GM06990 (cell line): ENCODE results near the gene DOCK2.

Experiments used
- DNase-seq: peaks from one replicate; pipeline ENCODE4 v3.0.0-alpha.2; 2011; ENCODE audit not compliant: insufficient read length; ENCODE audit errors: extremely low read depth
- H3K27me3 ChIP-seq: replicated peaks from 2 replicates; pipeline ENCODE4 v1.6.0; 2011; ENCODE audit warnings: low read length; ENCODE audit not compliant: control insufficient read depth, insufficient read depth
- H3K36me3 ChIP-seq: 2 replicates; pipeline ENCODE4 v1.5.1; 2011; ENCODE audit warnings: low read length; ENCODE audit not compliant: control insufficient read depth, insufficient read depth
- H3K4me3 ChIP-seq: replicated peaks from 2 replicates; pipeline ENCODE4 v1.5.1; 2011; ENCODE audit warnings: low read depth, mild to moderate bottlenecking, control low read depth, low read length
- CTCF ChIP-seq: IDR thresholded peaks from 2 replicates; pipeline ENCODE4 v1.5.1; 2011; ENCODE audit warnings: low read length, control low read depth, mild to moderate bottlenecking, inconsistent platforms; ENCODE audit not compliant: insufficient read depth, poor library complexity, severe bottlenecking

DOCK2 gene

GRCh38 chr5:169798906-169799660 is 162.0 kb downstream of the DOCK2 start:
- no peak for TF ChIP-seq CTCF
- H3K36me3 ChIP-seq = peaks cover 5% of the 10 kb centered on the region
- DNase-seq = no peak
- H3K4me3 ChIP-seq = no peak overlapping the region
- H3K27me3 ChIP-seq = no peaks in the 10 kb centered on the region

GRCh38 chr5:169801324-169801777 is 164.3 kb downstream of the DOCK2 start:
- no peak for TF ChIP-seq CTCF
- H3K4me3 ChIP-seq = no peak overlapping the region
- no peak for DNase-seq
- no peaks in the 10 kb centered on the region for H3K27me3 ChIP-seq
- peaks cover 5% of the 10 kb centered on the region; the same call in 1 of the 2 replicates for H3K36me3 ChIP-seq

GRCh38 chr5:169801781-169802180 is 164.7 kb downstream of the DOCK2 start:
- no peak for TF ChIP-seq CTCF
- Histone ChIP-seq H3K27me3 (no peaks in the 10 kb centered on the region), H3K4me3 (no peak overlapping the region), H3K36me3 (peaks cover 5% of the 10 kb centered on the region; the same call in 1 of the 2 replicates)
- DNase-seq = no peak

- TF ChIP-seq CTCF = no peak
- Histone ChIP-seq H3K36me3 (peaks cover 5% of the 10 kb centered on the region; the same call in 1 of the 2 replicates), H3K4me3 (no peak overlapping the region), H3K27me3 (no peaks in the 10 kb centered on the region)
- no peak for DNase-seq
These were observed 166.3 kb downstream of the DOCK2 start for GRCh38 chr5:169803077-169803981.

- DNase-seq = no peak
- Histone ChIP-seq H3K4me3 (peak overlapping the region; percentile 31), H3K36me3 (peaks cover 7% of the 10 kb centered on the region), H3K27me3 (no peaks in the 10 kb centered on the region)
- no peak for TF ChIP-seq CTCF
These were observed 167.8 kb downstream of the DOCK2 start for GRCh38 chr5:169804861-169805260.
